HG03097 (cell line): Measurements from ENCODE around the gene SEMA4D.
A peak's percentile ranks its signal among the peaks of the same experiment; 100 is the strongest.

ENCODE experiments used
- ATAC-seq: cut with Tn5 transposase; IDR thresholded peaks from one replicate; pipeline ENCODE4 v1.9.1; 2021; ENCODE audit not compliant: unreplicated experiment, low FRiP score

Gene SEMA4D

GRCh38 chr9:89470224-89470839 lies 27.6 kb downstream of the SEMA4D start:
- no peak for ATAC-seq

- no peak for ATAC-seq
Measured at GRCh38 chr9:89469003-89469402, 28.9 kb downstream of the SEMA4D start.

DNA sequence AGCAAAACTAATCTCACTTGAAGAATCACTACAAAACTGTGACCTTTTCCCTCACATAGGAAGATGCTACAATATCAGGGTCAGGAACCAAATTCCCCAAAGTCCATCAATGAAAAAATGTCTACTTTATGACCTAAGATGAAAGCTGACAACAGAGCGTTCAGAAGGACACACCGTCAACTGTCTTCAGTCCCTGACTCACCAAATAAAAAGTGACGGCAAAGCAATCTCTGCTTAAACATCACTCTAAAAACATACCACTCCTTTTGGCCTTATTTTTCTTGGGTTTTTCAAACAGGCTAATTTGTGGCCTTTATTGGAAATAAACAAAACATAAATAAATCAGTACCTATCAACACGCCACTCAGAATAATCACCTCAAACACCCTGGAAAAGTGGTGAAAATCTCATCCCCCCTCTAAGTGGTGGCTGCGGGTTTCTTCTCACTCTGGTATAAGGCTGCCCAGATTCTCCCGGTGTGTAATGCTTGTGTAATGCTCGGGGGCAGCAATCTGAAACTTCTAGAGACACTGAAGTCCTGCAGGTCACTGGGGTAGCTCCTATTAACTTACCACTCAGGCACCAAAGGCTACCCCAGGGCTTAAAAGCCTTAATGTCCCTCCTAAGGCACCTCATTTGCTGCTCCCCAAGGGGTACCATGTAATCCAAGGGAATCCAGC lies 29.5 kb downstream of the SEMA4D start:
- no peak for ATAC-seq

GRCh38 chr9:89467278-89467625 lies 30.7 kb downstream of the SEMA4D start:
- ATAC-seq = no peak

DNA sequence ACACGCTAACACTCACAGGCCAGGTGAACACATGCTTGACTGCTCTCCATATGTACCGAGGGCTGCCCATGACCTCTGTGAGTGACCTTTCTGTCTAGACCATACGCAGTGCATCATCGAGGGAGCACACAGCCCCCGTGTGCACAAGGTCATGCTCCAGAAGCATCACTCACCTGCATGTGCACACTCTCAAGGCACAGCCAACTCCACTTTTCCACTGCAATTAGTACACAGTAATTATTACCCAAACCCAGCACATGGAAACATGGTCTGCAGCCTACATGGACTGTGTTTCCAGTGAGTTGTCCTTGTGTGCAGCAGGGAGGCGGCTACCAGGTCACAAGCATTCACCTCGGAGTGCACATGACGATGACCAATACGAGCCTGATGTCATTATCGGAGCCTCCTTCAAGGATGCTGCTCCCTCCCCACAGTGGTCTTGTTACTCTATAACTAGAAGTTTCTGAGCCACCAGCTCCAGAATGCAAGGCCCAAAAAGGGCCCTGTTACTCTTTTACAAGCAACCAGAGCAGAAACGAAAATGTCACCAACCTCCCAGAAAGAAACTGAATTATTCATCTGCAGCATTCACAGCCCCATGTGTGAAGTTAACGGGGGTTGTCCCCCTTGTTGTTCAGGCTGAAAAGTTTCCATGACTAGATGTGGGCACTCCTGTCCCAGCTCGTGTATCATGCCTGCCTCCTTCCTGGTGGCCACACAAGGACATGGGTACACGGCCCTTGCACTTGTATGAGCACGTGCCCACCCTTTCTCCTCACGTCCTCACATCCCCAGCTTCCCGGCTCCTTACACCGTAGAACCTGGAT lies 31.2 kb downstream of the SEMA4D start:
- peak; percentile 61 for ATAC-seq

- no peak for ATAC-seq
Measured at GRCh38 chr9:89465726-89466308, 32.1 kb downstream of the SEMA4D start.

- ATAC-seq = no peak
Measured at GRCh38 chr9:89465001-89465451, 32.9 kb downstream of the SEMA4D start.

- ATAC-seq = peak; percentile 37
Measured at GRCh38 chr9:89464300-89464901, 33.5 kb downstream of the SEMA4D start.

DNA sequence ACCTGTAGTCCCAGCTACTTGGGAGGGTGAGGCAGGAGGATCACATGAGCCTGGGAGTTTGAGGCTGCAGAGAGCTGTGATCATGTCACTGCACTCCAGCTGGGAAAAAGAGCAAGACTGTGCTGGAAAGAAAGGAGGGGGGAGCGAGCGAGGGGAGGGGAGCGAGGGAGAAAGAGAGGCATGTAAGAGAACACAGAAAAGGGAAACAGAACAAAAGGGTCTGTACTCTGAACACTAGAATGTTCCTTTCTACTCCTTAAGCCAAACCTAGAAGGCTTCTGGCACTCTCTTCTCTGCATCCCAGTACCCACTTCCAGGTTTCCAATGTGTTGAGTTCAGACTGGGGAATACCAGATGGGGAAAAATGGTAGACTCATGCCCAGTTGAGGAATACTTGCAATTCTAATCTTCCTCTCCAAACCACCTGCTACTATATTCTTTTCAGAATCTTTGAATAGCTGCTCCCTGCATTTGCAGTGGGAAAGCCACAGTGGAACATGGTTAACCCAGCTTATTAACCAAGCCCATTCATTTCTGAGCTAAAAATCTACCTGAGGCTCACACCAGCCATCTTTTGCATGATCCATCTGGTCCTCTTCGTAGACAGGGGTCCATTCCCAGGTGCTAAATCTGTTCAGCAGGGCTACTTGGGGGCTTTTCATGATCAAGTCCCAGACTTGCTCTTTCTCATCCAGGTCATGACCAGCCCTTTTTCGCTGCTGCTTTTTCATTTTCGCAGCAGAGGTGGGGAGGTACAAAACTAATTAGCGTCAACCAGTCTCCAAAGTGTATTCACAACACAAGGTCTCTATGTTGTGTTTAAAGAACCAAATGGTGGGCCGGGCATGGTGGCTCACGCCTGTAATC lies 34.9 kb downstream of the SEMA4D start:
- ATAC-seq = no peak

DNA sequence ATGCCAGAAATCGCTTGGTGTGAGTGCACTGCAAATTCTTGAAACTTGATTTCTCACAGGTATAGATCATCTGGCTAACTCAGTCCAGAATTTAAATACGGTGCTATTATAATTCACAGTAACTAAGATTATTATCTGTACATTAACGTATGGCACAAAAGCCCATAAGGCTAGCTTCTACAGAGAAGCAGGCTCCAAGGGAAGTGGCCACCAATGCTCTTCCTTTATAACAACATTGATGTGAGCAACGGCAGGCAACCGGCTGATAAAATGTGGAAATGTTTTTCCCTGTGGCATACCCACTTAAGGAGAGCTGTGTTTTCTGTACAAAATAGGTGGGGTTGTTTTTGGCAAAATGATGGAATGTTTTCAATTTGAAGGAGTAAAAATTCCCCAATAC lies 35.7 kb downstream of the SEMA4D start:
- no peak for ATAC-seq

DNA sequence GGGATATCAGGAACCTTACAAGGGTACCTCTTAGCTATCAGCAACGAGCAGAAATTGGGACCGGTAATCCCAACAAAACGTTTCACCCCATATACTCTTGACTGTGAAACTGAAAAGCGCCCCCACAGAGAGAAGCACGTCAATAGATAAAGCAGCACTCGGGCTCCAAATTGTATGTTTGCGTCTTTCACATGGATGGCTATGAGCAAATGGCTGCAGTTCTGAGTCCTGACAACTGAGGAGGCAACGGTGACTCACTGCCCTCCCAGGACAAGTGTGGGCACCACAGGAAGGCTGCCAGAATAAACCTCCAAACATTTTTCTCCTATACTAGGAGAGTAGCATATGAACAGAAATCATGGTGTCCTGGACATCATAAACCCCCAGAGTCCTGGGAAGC lies 36.6 kb downstream of the SEMA4D start:
- no peak for ATAC-seq

- ATAC-seq = no peak
Measured at GRCh38 chr9:89460551-89460950, 37.4 kb downstream of the SEMA4D start.

GRCh38 chr9:89458768-89459496 lies 39.0 kb downstream of the SEMA4D start:
- no peak for ATAC-seq

GRCh38 chr9:89457376-89457855 lies 40.5 kb downstream of the SEMA4D start:
- no peak for ATAC-seq

- ATAC-seq = no peak
Measured at GRCh38 chr9:89455356-89455824, 42.5 kb downstream of the SEMA4D start.

DNA sequence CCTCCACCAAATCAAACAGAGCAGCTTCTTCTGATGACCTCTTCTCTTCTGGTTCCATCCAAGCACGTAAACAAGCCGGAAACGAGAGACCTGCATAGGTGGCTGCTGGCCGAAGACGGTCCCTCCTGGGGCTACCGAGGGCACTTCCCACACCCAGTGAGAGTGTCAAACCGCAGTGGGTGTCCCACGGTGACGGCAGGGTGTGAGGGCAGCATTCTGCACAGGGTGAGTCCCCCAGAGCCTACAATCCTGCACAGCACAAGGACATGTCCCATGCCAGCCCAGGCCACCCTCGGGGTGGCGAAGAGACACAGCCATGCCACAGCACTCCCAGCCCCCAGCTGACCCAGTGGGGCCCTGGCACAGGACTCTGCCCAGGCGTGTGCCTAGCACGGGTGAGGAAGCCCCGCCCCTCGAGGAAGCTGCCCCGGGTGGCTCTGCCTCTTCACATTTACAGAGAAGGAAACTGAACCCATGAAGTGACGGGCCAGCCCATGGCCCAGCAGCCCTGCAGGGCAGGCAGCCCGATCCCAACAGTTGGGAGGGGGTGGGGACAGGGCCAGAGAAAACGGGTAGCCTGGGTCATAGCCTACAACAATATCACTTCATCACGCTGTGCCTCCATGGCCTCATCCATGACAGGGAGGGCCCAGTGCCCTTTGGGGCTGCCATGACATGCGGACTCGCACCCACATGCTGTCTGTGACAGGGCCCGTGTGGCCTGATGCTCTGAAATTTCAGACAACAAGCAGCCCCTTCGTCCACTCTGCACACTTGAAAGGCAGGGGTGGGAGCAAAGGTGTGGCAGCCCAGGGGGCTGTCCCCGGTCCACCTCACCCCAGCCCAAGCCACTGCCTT lies 43.2 kb downstream of the SEMA4D start:
- ATAC-seq = no peak

GRCh38 chr9:89453452-89453851 lies 44.5 kb downstream of the SEMA4D start:
- ATAC-seq = no peak

DNA sequence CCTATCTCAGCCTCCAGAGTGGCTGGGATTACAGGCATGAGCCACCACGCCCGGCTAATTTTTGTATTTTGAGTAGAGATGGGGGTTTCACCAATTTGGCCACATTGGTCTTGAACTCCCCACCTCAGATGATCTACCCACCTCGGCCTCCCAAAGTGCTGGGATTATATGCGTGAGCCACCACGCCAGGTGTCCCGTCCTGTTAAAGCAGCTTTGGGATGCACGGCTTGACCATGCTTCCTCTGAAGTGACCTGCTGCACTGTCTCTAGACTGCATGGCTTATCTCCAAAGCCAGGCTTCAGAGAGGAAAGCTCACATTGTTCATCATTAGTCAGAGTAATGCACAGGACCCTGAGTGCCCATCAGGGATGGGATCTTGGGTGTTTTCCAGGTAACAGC lies 45.4 kb downstream of the SEMA4D start:
- ATAC-seq = no peak
